ENCODE data around the gene PML.

The PML gene

DNA sequence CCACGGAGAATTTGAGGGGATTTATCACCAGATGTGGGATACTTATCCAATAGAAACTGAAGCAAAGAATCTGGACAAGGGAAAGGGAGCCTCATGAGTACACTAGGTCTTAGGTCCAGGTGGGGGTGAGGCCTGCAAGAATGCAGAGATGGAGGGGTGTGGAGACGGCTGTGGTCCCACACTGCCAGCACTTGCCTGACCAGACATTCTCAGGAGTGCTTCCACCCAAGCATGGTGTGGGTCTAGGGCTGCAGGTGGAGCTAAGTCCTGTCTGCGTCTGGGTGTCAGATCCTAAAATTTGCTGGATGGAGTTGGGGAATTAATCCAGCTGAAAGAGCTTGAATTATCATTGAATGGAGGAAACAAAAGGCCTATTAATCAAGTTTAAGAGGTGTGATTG lies 14.4 kb downstream of the PML start:
- TF ChIP-seq, protein P1, sequence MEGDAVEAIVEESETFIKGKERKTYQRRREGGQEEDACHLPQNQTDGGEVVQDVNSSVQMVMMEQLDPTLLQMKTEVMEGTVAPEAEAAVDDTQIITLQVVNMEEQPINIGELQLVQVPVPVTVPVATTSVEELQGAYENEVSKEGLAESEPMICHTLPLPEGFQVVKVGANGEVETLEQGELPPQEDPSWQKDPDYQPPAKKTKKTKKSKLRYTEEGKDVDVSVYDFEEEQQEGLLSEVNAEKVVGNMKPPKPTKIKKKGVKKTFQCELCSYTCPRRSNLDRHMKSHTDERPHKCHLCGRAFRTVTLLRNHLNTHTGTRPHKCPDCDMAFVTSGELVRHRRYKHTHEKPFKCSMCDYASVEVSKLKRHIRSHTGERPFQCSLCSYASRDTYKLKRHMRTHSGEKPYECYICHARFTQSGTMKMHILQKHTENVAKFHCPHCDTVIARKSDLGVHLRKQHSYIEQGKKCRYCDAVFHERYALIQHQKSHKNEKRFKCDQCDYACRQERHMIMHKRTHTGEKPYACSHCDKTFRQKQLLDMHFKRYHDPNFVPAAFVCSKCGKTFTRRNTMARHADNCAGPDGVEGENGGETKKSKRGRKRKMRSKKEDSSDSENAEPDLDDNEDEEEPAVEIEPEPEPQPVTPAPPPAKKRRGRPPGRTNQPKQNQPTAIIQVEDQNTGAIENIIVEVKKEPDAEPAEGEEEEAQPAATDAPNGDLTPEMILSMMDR (IDR thresholded peaks at IDR 0.05; ENCODE audit: insufficient read depth, low read depth, low read length, missing control alignments) = no peak
- no peak overlapping the region for H3K4me3 ChIP-seq (ENCODE audit: low read length)
- DNase-seq (ENCODE audit: low read depth) = no peak

GRCh38 chr15:74010929-74011540 lies 16.5 kb downstream of the PML start:
- TF ChIP-seq, protein P1 (IDR thresholded peaks at IDR 0.05; ENCODE audit: insufficient read depth, low read depth, low read length, missing control alignments) = no peak
- no peak for DNase-seq (ENCODE audit: low read depth)
- no peak overlapping the region for H3K4me3 ChIP-seq (ENCODE audit: low read length)

DNA sequence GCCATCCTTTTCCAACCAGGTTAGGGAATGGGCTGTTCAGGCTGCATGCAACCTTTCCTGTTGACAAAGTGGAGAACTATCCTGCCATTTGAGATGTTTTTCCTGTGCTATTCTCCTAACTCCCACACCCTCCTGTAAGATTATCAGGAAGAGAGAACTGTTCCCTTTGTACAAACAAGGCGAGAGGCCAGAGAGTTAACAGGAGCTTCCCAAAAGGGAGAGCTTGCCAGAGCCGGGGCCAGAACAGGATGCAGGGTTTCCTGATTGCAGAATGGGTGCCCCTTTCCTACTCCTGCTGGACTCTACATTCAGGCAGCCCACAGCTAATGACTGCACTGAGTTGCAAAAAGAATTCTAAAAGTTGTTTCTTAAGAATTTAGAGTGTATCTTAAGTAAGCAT lies 17.1 kb downstream of the PML start:
- TF ChIP-seq, protein P1 (IDR thresholded peaks at IDR 0.05; ENCODE audit: insufficient read depth, low read depth, low read length, missing control alignments) = no peak
- no peak for DNase-seq (ENCODE audit: low read depth)
- H3K4me3 ChIP-seq (ENCODE audit: low read length) = no peak overlapping the region

DNA sequence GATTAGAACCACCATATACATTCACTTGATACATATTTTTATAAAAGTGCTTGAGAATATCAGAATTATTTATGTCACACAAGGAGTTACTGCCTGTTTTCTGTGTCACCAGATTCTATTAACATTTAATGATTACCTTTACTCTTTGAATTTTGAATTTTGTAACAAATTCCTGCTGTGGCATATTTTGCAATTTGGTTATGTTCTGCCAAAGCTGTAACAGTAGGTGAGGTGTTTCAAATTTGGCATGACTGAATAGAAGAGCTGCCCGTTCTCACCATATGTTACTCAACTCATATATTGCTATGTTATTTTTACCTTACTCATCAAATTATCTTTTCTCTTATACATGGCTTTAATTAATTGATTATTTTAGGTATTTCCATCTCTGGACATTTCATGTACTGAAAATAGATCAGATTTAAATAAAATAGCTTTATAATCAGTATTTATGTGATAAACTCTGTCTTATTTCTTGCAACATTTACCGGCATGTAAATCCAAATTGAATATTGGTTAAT lies 18.9 kb downstream of the PML start:
- TF ChIP-seq, protein P1 (IDR thresholded peaks at IDR 0.05; ENCODE audit: insufficient read depth, low read depth, low read length, missing control alignments) = no peak
- no peak for DNase-seq (ENCODE audit: low read depth)
- H3K4me3 ChIP-seq (ENCODE audit: low read length) = no peak overlapping the region

DNA sequence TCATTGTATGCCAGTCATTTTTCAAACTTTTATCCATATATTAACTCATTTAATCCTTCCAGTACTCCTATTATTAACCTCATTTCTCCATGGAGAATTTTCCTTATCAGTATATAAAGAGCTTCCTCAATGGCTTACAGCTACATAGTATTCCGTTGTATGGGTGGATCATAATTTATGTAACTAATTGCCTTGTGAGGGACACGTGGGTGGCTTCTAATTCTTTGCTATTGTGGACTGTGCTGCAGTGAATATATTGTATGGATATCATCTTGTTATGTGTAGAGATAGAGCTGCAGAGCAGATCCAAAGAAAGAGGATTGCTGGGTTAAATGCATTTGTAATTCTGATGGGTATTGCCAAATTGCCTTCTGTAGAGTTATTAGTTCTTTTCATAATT lies 25.2 kb downstream of the PML start:
- TF ChIP-seq, protein P1 (IDR thresholded peaks at IDR 0.05; ENCODE audit: insufficient read depth, low read depth, low read length, missing control alignments) = no peak
- no peak for DNase-seq (ENCODE audit: low read depth)
- no peak overlapping the region for H3K4me3 ChIP-seq (ENCODE audit: low read length)

DNA sequence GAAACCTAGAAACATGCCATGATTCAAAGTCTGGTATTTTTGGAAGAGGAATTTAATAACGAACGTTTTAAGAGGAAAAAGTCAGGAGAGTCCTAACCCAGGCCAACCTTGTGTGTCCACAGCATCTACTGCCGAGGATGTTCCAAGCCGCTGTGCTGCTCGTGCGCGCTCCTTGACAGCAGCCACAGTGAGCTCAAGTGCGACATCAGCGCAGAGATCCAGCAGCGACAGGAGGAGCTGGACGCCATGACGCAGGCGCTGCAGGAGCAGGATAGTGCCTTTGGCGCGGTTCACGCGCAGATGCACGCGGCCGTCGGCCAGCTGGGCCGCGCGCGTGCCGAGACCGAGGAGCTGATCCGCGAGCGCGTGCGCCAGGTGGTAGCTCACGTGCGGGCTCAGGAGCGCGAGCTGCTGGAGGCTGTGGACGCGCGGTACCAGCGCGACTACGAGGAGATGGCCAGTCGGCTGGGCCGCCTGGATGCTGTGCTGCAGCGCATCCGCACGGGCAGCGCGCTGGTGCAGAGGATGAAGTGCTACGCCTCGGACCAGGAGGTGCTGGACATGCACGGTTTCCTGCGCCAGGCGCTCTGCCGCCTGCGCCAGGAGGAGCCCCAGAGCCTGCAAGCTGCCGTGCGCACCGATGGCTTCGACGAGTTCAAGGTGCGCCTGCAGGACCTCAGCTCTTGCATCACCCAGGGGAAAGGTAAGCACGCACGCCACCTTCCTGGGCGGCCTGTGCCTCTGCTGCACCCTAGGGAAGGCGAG lies 28.4 kb downstream of the PML start:
- TF ChIP-seq, protein P1 (IDR thresholded peaks at IDR 0.05; ENCODE audit: insufficient read depth, low read depth, low read length, missing control alignments) = no peak

More for the DNA sequence above, 28.4 kb downstream of the PML start:
- DNase-seq (ENCODE audit: low read depth) = no peak
- H3K4me3 ChIP-seq (ENCODE audit: low read length) = no peak overlapping the region

Measured in epithelial cell of esophagus (primary cell).